Neural crest cell (in vitro differentiated cells): ENCODE measurements around the gene ASTN2. TPM values are rescaled to one million over a fixed set of nuclear protein-coding genes. Genes with fewer than 3 reads are reported as not detected.

Source experiments
- DNase-seq: peaks from one replicate; pipeline ENCODE4 v3.0.0; 2021; ENCODE audit warnings: low read depth, mixed read lengths, low spot score
- H3K27ac Mint-ChIP-seq: one replicate; pipeline ENCODE4 v1.8.0; 2021; ENCODE audit warnings: mild to moderate bottlenecking, mixed read lengths; ENCODE audit not compliant: unreplicated experiment
- H3K27me3 Mint-ChIP-seq: 2 replicates; pipeline ENCODE4 v1.8.0; 2021; ENCODE audit warnings: low read depth, mild to moderate bottlenecking, mixed read lengths
- H3K36me3 Mint-ChIP-seq: 2 replicates; pipeline ENCODE4 v1.8.0; 2021; ENCODE audit warnings: low read depth, mild to moderate bottlenecking, mixed read lengths
- H3K4me1 Mint-ChIP-seq: 2 replicates; pipeline ENCODE4 v1.8.0; 2021; ENCODE audit warnings: mixed read lengths
- H3K4me3 Mint-ChIP-seq: one replicate; pipeline ENCODE4 v1.8.0; 2021; ENCODE audit warnings: mild to moderate bottlenecking, mixed read lengths
- H3K9me3 Mint-ChIP-seq: 2 replicates; pipeline ENCODE4 v1.8.0; 2021; ENCODE audit warnings: mixed read lengths
- total RNA-seq: library from RNA; stranded (reverse); gene quantifications from 2 replicates; pipeline ENCODE4 v1.2.1, GENCODE V29; 2021
- TF ChIP-seq, protein P1 (sequence below): fragments of 200-600 bp; sonication (generic); conservative IDR thresholded peaks from 2 replicates; pipeline ENCODE4 v1.5.0; 2021; ENCODE audit warnings: antibody characterized with exemption, mild to moderate bottlenecking

The ASTN2 gene
- total RNA-seq, 1 donor from 2014 or later = 7.3 TPM

DNA sequence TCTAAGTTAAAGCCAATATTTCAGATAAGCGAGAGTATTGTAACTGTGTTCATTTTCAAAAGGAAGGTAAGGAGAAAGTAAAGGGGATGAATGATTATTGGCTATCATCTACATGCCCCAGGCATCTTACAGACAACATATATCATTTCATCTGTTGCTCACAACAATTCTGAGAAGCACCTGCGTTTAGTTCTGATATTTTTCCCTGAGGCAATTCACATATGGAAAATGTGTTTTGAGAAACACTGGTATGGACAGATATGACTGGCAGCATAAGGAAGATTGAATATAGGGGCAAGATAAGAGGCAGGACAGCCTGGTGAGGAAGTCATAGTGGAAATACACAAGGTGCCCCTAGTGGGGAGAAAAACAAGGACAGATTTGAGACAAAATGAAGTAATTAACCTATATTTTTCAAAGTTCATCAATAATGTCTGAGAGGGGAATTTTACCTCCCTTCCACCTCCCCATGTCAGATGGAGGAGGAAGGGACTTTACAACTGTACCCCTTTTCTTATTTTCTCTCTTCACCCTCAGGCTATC is 815.4 kb downstream of the ASTN2 start:
- peaks cover 3% of the 10 kb centered on the region for H3K36me3 Mint-ChIP-seq
- no peak overlapping the region for H3K27ac Mint-ChIP-seq
- no peaks in the 10 kb centered on the region for H3K27me3 Mint-ChIP-seq
- DNase-seq = no peak
- H3K4me1 Mint-ChIP-seq = no peaks in the 10 kb centered on the region
- no peaks in the 10 kb centered on the region for H3K9me3 Mint-ChIP-seq
- H3K4me3 Mint-ChIP-seq = no peak overlapping the region
- TF ChIP-seq, protein P1, sequence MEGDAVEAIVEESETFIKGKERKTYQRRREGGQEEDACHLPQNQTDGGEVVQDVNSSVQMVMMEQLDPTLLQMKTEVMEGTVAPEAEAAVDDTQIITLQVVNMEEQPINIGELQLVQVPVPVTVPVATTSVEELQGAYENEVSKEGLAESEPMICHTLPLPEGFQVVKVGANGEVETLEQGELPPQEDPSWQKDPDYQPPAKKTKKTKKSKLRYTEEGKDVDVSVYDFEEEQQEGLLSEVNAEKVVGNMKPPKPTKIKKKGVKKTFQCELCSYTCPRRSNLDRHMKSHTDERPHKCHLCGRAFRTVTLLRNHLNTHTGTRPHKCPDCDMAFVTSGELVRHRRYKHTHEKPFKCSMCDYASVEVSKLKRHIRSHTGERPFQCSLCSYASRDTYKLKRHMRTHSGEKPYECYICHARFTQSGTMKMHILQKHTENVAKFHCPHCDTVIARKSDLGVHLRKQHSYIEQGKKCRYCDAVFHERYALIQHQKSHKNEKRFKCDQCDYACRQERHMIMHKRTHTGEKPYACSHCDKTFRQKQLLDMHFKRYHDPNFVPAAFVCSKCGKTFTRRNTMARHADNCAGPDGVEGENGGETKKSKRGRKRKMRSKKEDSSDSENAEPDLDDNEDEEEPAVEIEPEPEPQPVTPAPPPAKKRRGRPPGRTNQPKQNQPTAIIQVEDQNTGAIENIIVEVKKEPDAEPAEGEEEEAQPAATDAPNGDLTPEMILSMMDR = peak; percentile 47

DNA sequence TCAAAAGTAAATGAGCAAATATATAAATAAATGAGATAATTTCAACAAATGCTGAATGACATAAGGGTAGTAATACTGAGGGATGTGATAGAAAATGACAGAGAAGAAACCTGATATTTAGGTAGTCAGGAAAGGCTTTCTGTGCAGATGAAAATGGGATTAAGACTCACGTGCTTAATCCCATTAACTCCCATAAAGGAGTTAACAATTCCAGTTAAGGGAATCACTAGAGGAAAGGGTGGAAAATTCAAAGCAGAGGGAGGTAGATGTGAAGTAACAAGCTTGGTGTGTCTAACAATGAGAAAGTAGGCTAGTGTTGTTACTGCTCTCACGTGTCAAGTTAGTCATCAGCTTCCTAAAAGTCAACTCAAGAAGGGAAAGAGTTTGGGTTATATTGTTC is 818.2 kb downstream of the ASTN2 start:
- TF ChIP-seq, protein P1 = no peak
- no peak overlapping the region for H3K4me3 Mint-ChIP-seq
- H3K36me3 Mint-ChIP-seq = peaks cover 3% of the 10 kb centered on the region
- DNase-seq = no peak
- H3K27me3 Mint-ChIP-seq = no peaks in the 10 kb centered on the region
- H3K27ac Mint-ChIP-seq = no peak overlapping the region
- H3K4me1 Mint-ChIP-seq = no peaks in the 10 kb centered on the region
- H3K9me3 Mint-ChIP-seq = no peaks in the 10 kb centered on the region

DNA sequence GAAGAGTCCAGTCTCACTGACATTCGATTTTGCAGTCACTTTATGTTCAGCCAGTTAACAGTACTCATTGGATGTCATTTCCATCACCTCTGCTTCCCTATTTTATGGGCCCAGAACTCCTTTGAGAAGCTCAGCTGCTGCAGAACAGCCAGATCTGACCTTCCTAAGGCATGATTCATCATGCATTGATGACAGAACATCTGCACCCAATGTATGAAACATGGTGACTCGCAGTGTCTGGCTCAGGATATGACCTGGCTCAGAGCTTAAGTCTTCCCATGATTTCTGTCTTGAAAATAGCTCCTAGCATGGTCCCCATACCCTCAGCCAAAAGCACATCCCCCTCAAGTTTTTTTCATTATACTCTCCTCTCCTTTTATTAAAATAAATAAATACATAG is 820.3 kb downstream of the ASTN2 start:
- Mint-ChIP-seq H3K4me3 (no peak overlapping the region), H3K36me3 (peaks cover 2% of the 10 kb centered on the region), H3K9me3 (peaks cover 2% of the 10 kb centered on the region), H3K27ac (no peak overlapping the region), H3K4me1 (no peaks in the 10 kb centered on the region), H3K27me3 (no peaks in the 10 kb centered on the region)
- TF ChIP-seq, protein P1 = no peak
- DNase-seq = no peak

DNA sequence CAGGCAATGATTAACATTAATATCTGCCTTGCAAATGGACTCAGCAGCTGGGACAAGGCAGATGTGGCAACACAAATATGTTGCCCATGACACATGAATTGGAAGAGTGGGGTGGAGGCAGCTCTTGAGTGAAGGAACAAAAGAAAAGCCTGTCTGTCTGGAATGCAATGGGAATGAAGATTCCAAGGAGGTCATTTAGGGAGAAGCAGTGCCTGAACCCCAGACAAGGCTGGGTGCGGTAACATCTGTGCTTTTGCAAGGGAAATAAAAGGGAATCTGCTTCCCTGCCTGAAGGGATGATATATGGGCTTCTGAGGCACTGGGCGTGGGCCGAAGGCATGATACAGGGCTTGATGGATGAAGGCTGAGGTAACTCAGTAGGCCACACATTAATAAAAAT is 821.9 kb downstream of the ASTN2 start:
- no peak for DNase-seq
- TF ChIP-seq, protein P1 = no peak
- peaks cover 15% of the 10 kb centered on the region for H3K9me3 Mint-ChIP-seq
- H3K36me3 Mint-ChIP-seq = peaks cover 9% of the 10 kb centered on the region
- no peaks in the 10 kb centered on the region for H3K4me1 Mint-ChIP-seq
- no peaks in the 10 kb centered on the region for H3K27me3 Mint-ChIP-seq
- H3K4me3 Mint-ChIP-seq = no peak overlapping the region
- no peak overlapping the region for H3K27ac Mint-ChIP-seq

DNA sequence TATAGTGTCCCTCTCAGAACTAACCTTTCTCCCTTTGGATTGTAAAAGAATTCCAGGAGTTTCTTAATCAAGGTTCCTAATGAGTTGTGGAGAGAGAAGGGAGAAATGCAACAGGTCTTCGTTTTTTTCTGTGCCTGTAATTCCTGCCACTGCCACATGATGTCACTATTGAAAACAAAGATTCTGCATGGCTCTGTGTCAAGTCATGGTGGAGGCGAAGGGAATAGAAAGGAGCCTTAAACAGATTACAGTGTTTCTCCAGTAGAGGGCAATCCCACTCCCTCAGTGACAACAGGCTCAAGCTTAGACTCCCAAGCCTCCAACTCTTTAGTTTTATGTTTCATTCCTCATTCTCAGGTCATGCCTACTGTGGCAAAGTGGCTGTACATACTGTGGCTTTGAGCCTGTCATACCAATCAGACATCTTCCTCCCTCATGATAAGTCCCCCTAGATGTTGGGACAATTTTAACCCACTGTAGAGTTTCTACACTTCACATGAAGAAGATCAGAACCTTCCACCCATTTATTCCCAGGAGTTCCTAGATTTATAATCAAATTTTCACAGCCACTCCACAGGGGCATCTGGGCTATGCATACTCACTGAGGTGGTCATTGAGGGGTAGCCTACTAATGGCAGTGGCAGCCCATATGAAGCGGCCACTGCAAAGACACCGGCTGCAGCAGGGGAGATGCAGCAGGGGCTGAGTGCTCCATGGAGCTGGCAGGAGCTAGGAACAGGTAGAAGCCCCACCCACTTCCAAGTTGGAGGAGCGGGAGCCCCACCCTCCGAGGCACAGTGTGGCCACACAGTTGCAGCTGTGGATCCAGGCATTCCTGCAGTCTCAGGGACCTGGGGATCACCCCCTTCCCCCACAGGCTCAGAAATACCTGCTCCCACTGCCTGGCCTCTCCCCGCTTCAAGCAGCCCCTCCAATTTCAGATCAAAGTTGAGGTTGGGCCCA is 825.2 kb downstream of the ASTN2 start:
- H3K9me3 Mint-ChIP-seq = peaks cover 24% of the 10 kb centered on the region
- H3K27me3 Mint-ChIP-seq = no peaks in the 10 kb centered on the region
- TF ChIP-seq, protein P1 = peak; percentile 70
- peaks cover 13% of the 10 kb centered on the region for H3K36me3 Mint-ChIP-seq
- no peak overlapping the region for H3K4me3 Mint-ChIP-seq
- DNase-seq = no peak
- no peaks in the 10 kb centered on the region for H3K4me1 Mint-ChIP-seq
- peak overlapping the region; percentile 48 for H3K27ac Mint-ChIP-seq
